GM10248 (cell line): ENCODE measurements around the gene VPS9D1.

Experiments
- CTCF ChIA-PET: fragments of 300-600 bp; sonication (Branson Sonifier 250); formaldehyde crosslinking; extraction: SDS; loops from one replicate; lab custom pipeline; 2021; ENCODE audit warnings: antibody characterized with exemption; lab: Yijun Ruan, JAX
- POLR2A ChIA-PET: fragments of 350-650 bp; sonication (Branson Sonifier 250); formaldehyde crosslinking; extraction: SDS; loops from one replicate; lab custom pipeline; 2020; ENCODE audit warnings: antibody characterized with exemption; lab: Yijun Ruan, JAX
- DNase-seq: peaks from one replicate; pipeline ENCODE4 v3.0.0; 2012; ENCODE audit errors: extremely low spot score
- TF ChIP-seq, protein P1 (sequence below): IDR thresholded peaks from 2 replicates; pipeline ENCODE4 v1.5.1; 2012; ENCODE audit warnings: mild to moderate bottlenecking, low read depth; ENCODE audit errors: extremely low read depth, missing control alignments, control extremely low read depth

The VPS9D1 gene

DNA sequence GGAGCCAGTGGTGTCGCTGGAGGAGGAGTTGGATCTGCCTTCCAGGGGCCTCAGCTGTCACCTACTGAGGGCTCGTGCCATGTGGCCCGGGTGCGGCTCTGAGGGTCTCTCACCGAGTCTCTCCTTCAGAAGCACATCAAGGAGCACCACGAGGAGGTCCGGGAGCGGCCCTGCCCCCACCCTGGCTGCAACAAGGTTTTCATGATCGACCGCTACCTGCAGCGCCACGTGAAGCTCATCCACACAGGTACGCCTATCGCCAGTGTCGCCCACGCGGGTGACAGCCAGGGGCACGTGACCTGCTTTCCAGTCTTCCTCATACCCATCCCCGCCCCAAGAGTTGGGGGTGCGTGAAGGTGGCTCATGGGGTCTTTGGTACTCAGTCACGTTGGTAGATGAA lies 13.1 kb upstream of the VPS9D1 start:
- ChIA-PET POLR2A (no interaction called here), CTCF (interaction anchor here (1.0 to 2.0 kb wide), 2 partner anchors 11 to 127 kb away, joined by 3 to 4 read pairs; no protein-coding TSS in a partner anchor)
- DNase-seq, result no peak
- TF ChIP-seq, protein P1, sequence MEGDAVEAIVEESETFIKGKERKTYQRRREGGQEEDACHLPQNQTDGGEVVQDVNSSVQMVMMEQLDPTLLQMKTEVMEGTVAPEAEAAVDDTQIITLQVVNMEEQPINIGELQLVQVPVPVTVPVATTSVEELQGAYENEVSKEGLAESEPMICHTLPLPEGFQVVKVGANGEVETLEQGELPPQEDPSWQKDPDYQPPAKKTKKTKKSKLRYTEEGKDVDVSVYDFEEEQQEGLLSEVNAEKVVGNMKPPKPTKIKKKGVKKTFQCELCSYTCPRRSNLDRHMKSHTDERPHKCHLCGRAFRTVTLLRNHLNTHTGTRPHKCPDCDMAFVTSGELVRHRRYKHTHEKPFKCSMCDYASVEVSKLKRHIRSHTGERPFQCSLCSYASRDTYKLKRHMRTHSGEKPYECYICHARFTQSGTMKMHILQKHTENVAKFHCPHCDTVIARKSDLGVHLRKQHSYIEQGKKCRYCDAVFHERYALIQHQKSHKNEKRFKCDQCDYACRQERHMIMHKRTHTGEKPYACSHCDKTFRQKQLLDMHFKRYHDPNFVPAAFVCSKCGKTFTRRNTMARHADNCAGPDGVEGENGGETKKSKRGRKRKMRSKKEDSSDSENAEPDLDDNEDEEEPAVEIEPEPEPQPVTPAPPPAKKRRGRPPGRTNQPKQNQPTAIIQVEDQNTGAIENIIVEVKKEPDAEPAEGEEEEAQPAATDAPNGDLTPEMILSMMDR, result no peak

DNA sequence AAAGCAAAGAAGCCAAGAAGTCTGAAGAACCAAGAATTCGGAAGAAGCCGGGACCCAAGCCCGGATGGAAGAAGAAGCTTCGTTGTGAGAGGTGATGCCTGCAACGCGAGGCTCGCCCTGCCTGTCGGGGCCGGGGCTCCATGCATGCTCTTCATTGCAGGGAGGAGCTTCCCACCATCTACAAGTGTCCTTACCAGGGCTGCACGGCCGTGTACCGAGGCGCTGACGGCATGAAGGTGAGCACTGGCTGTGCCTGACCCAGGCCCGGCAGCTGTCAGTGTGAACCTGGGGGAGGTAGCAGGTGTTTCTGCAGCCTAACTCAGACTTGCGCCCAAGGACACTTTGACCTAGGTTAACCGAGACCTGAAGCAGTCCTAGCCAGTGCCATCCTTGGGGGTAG lies 12.6 kb upstream of the VPS9D1 start:
- no peak for DNase-seq
- ChIA-PET CTCF (interaction anchor here (1.0 to 2.0 kb wide), 2 partner anchors 11 to 127 kb away, joined by 3 to 4 read pairs; no protein-coding TSS in a partner anchor), POLR2A (no interaction called here)
- TF ChIP-seq, protein P1, result no peak

DNA sequence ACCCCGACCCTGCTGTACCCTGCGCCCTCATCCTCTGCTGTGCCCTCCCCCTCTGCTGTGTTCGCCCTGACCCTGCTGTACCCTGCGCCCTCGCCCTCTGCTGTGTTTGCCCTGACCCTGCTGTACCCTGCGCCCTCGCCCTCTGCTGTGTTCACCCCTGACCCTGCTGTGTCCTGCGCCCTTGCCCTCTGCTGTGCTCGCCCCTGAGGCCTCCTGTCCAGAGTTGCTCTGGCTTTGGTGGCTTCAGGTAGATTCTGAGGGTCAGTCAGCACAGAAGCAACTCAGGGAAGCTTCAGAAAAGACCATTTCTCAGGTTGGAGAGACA lies 12.2 kb upstream of the VPS9D1 start:
- CTCF ChIA-PET, result interaction anchor here (2.0 kb wide), 1 partner anchor 11 kb away, joined by 4 read pairs; no protein-coding TSS in a partner anchor
- TF ChIP-seq, protein P1, result no peak
- POLR2A ChIA-PET, result no interaction called here
- no peak for DNase-seq

DNA sequence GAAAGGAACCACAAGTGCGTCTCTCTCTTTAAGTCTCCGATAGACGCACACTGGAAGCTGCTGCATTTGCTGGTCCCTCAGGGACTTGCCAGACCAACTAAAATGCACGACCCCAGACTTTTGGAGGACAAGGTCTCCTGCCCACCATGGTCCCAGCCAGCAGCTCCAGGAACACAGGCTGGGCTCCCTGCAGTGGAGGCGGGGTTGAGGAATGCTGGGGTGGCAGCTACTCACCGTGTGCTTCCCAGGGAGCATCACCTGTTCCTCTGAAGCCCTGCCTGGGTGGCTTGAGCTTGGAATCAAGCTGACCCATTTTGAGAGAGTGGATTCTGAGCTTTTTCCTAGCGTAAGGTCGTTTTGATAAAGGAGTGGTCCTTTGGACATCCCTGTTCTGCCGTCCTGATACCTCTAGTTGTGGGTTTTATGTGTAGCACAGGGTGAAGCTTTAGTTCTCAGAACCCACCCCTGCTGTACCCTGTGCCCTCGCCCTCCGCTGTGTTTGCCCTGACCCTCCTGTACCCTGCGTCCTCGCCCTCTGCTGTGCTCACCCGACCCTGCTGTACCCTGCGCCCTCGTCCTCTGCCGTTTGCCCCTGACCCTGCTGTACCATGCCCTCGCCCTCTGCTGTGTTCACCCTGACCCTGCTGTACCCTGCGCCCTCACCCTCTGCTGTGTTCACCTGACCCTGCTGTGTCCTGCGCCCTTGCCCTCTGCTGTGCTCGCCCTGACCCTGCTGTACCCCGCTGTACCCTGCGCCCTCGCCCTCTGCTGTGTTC lies 11.6 kb upstream of the VPS9D1 start:
- ChIA-PET POLR2A (no interaction called here), CTCF (interaction anchor here (2.0 kb wide), 1 partner anchor 12 kb away, joined by 4 read pairs; no protein-coding TSS in a partner anchor)
- no peak for DNase-seq
- TF ChIP-seq, protein P1, result no peak

DNA sequence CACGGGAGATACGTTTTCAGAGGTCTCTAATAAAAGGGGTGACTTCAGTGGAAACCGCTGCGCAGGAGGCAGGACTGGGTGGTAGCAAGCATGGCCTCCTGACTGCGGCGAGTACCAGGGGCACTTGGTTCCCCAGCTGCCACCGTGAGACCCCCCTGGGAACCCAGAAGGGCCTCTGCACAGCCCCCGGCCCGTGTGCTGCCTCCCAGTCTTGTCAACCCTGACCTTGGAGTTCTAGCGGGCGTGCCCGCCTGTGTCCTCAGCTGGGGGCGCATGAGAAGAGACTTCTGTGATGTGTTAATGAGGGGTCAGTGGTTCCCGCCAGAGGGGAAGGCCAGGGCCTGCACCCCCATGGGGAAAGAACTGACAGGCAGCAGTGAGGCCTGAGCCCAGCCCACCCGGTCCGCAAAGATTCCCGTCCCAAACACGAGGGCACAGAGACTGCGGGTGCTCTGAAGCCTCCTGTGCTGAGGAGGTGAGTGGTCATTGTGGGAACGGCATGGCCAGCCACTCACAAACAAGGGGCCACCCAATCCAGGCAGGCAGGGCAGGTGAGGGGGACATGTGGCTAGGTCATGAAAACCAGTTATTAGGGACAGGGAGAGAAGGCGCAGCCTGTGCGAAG lies 10.0 kb upstream of the VPS9D1 start:
- ChIA-PET CTCF (interaction anchor here (0.9 kb wide), 1 partner anchor 62 kb away, joined by 3 read pairs; no protein-coding TSS in a partner anchor), POLR2A (no interaction called here)
- TF ChIP-seq, protein P1, result no peak
- no peak for DNase-seq

DNA sequence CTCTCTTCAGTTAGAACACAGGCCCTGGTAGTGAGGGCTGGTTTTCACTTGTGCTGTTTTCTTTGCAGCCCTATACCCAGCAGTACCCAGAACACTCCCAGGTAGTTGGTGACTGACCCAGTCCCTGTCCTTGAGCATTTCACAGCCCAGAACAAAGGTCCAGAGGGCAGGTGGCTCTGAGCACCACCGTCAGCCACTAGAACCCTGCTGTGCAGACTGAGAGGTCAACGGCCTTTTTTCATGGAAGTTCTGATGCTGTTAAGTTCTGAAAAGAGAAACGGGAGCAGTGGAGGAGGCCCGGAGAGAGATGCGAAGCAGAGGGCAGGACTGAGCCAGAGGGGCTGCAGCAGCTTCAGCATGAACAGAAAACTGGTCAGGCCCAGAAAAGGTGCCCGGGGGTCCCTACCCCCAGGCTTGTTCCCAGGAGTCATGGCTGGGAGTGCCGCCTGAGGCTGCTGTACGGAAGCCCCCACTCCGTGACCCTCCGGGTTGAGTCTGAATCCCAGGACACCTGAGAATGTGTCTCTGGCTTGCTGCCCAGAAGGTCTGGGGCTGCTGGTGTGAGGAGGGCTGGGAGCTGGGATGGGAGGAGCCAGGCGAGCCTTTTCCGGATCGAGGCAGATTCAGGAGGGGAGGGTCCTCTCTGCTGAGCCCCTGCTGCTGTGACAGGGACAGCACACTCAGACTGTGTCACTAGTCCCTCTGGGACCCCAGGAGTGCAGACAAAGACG lies 9.3 kb upstream of the VPS9D1 start:
- POLR2A ChIA-PET, result no interaction called here
- CTCF ChIA-PET, result interaction anchor here (0.9 kb wide), 1 partner anchor 62 kb away, joined by 3 read pairs; no protein-coding TSS in a partner anchor
- TF ChIP-seq, protein P1, result no peak
- DNase-seq, result no peak
